ENCODE results near the gene ARHGAP40.

Gene ARHGAP40

DNA sequence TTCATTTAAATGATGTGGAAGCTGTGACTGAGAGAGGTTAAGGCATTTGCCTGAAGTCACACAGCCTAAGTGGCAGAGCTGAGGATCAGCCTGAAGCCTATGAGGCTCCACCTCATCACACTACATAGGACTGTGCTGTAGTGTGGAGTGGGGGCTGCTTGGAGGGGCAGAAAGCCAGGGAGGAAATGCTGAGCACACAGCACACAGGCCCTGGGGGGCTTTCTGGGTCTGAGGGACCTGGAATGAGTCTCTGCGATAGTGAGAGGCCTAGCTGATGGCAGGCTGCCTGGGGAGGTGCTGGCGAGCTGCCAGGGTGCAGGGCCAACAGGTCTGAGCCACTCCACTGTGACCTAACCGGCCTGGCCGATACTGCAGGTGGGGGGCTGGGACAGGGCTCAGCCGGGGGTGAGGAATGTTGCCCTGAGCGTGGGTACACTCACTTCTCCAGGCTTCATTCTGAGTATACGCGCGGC is 2.2 kb upstream of the ARHGAP40 start:
- Histone ChIP-seq H3K4me1 (ENCODE audit: control insufficient read depth in 5 of 5, insufficient read depth in 5 of 5, low read length in 5 of 5) (peaks cover 0 to 7% (median 0%) of the 10 kb centered on the region in 5 donors), H3K4me3 (ENCODE audit: low read depth in 1 of 5, low read length in 5 of 5) (no peak overlapping the region), H3K27ac (ENCODE audit: low read depth, low read length) (no peak overlapping the region), H3K9ac (ENCODE audit: low read length in 5 of 5) (no peak overlapping the region), H3K27me3 (ENCODE audit: control insufficient read depth in 5 of 5, insufficient read depth in 4 of 5, low read length in 5 of 5) (peaks cover 26 to 40% (median 32%) of the 10 kb centered on the region in 5 donors), H3K9me3 (ENCODE audit: control insufficient read depth in 5 of 5, low read length in 5 of 5) (no peaks in the 10 kb centered on the region), H3K36me3 (ENCODE audit: control insufficient read depth in 5 of 5, insufficient read depth in 5 of 5, low read length in 5 of 5) (no peaks in the 10 kb centered on the region)

DNA sequence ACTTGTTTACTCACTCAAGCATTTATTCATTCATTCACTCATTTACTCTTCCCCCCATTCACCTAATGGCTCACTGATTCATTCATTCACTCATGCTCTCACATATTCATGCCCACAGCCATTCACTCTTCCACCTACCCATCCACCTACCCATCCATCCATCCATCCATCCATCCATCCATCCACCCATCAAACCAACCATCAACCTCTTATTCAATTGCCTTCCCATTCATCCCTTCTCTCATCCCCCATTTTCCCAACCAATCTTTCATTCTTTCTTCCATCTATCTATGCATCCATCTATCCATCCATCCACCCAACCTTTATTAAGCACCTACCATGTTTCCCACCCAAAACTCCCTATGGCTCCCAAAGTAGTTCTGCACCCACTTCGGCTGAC is 1.6 kb upstream of the ARHGAP40 start:
- peaks cover 0 to 7% (median 0%) of the 10 kb centered on the region in 5 donors for H3K4me1 ChIP-seq (ENCODE audit: control insufficient read depth in 5 of 5, insufficient read depth in 5 of 5, low read length in 5 of 5)
- no peak overlapping the region for H3K4me3 ChIP-seq (ENCODE audit: low read depth in 1 of 5, low read length in 5 of 5)
- H3K9ac ChIP-seq (ENCODE audit: low read length in 5 of 5), result no peak overlapping the region
- no peaks in the 10 kb centered on the region for H3K9me3 ChIP-seq (ENCODE audit: control insufficient read depth in 5 of 5, low read length in 5 of 5)
- H3K27ac ChIP-seq (ENCODE audit: low read depth, low read length), result no peak overlapping the region
- H3K27me3 ChIP-seq (ENCODE audit: control insufficient read depth in 5 of 5, insufficient read depth in 4 of 5, low read length in 5 of 5), result peaks cover 27 to 40% (median 32%) of the 10 kb centered on the region in 5 donors
- no peaks in the 10 kb centered on the region for H3K36me3 ChIP-seq (ENCODE audit: control insufficient read depth in 5 of 5, insufficient read depth in 5 of 5, low read length in 5 of 5)

DNA sequence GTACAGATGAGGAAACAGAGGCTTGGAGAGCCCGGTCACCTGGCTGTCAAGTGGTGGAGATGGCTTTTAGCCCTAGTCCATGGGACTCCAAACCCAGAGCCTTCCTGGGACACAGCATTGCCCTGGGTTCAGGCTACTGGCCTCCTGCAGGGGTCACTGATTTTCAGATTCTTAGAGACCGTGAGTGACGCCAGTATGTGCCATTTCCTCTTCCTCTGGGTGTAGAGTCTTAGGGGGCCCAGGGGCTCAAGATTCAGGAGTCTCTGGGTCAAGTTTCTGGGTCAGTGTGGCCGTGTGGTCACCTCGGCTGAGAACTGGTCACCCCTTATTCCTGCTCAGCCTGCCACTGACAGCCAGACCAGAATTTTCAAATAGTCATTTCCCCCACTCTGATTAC is 574 bp downstream of the ARHGAP40 start:
- no peak overlapping the region for H3K27ac ChIP-seq (ENCODE audit: low read depth, low read length)
- H3K27me3 ChIP-seq (ENCODE audit: control insufficient read depth in 5 of 5, insufficient read depth in 4 of 5, low read length in 5 of 5), result peaks cover 32 to 46% (median 37%) of the 10 kb centered on the region in 5 donors
- H3K36me3 ChIP-seq (ENCODE audit: control insufficient read depth in 5 of 5, insufficient read depth in 5 of 5, low read length in 5 of 5), result no peaks in the 10 kb centered on the region
- no peak overlapping the region for H3K4me3 ChIP-seq (ENCODE audit: low read depth in 1 of 5, low read length in 5 of 5)
- no peaks in the 10 kb centered on the region for H3K9me3 ChIP-seq (ENCODE audit: control insufficient read depth in 5 of 5, low read length in 5 of 5)
- peaks cover 0 to 7% (median 0%) of the 10 kb centered on the region in 5 donors for H3K4me1 ChIP-seq (ENCODE audit: control insufficient read depth in 5 of 5, insufficient read depth in 5 of 5, low read length in 5 of 5)
- H3K9ac ChIP-seq (ENCODE audit: low read length in 5 of 5), result no peak overlapping the region

DNA sequence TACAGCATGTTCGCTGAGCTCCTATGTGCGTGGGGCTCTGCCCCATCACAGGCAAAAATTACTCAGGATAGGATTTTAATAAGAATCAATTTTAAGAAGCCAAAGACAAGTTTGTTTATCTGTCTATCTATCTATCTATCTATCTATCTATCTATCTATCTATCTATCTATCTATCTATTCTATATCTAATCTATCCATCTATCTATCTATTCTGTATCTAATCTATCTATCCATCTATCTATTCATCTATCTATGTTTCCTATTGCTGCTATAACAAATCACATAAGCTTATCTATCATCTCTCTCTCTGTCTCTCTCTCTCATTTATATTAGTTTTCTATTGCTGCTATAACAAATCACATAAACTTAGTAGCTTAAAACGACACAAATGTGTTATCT is 1.7 kb downstream of the ARHGAP40 start:
- H3K4me1 ChIP-seq (ENCODE audit: control insufficient read depth in 5 of 5, insufficient read depth in 5 of 5, low read length in 5 of 5), result peaks cover 0 to 7% (median 0%) of the 10 kb centered on the region in 5 donors
- H3K4me3 ChIP-seq (ENCODE audit: low read depth in 1 of 5, low read length in 5 of 5), result no peak overlapping the region
- H3K27me3 ChIP-seq (ENCODE audit: control insufficient read depth in 5 of 5, insufficient read depth in 4 of 5, low read length in 5 of 5), result peaks cover 32 to 46% (median 37%) of the 10 kb centered on the region in 5 donors
- no peak overlapping the region for H3K9ac ChIP-seq (ENCODE audit: low read length in 5 of 5)
- H3K9me3 ChIP-seq (ENCODE audit: control insufficient read depth in 5 of 5, low read length in 5 of 5), result peaks cover 0 to 2% (median 0%) of the 10 kb centered on the region in 5 donors
- no peak overlapping the region for H3K27ac ChIP-seq (ENCODE audit: low read depth, low read length)
- H3K36me3 ChIP-seq (ENCODE audit: control insufficient read depth in 5 of 5, insufficient read depth in 5 of 5, low read length in 5 of 5), result no peaks in the 10 kb centered on the region

DNA sequence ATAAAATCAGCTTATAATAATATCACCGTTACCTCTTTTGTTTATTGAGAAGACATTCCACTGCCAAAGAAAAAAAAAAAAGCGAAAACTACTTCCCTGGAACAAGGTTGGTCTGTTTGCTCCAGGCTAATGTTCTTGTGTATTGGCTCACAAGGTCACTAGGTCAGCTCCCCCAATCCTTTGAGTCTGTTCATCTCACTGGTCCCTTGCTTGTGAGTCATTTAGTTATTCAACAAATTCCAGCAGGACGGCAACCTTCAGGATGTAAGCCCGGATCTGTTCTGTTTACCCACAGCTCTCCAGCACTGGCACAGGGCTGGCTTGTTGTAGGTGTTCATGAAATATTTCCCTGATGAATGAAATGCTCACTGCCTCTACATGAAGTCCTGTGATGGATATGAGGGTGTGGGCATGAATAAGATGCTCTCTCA is 3.3 kb downstream of the ARHGAP40 start:
- H3K9me3 ChIP-seq (ENCODE audit: control insufficient read depth in 5 of 5, low read length in 5 of 5), result peaks cover 0 to 4% (median 0%) of the 10 kb centered on the region in 5 donors
- H3K27ac ChIP-seq (ENCODE audit: low read depth, low read length), result no peak overlapping the region
- no peak overlapping the region for H3K9ac ChIP-seq (ENCODE audit: low read length in 5 of 5)
- no peaks in the 10 kb centered on the region for H3K36me3 ChIP-seq (ENCODE audit: control insufficient read depth in 5 of 5, insufficient read depth in 5 of 5, low read length in 5 of 5)
- H3K27me3 ChIP-seq (ENCODE audit: control insufficient read depth in 5 of 5, insufficient read depth in 4 of 5, low read length in 5 of 5), result peaks cover 33 to 43% (median 39%) of the 10 kb centered on the region in 5 donors
- H3K4me1 ChIP-seq (ENCODE audit: control insufficient read depth in 5 of 5, insufficient read depth in 5 of 5, low read length in 5 of 5), result peaks cover 0 to 7% (median 0%) of the 10 kb centered on the region in 5 donors
- no peak overlapping the region for H3K4me3 ChIP-seq (ENCODE audit: low read depth in 1 of 5, low read length in 5 of 5)

DNA sequence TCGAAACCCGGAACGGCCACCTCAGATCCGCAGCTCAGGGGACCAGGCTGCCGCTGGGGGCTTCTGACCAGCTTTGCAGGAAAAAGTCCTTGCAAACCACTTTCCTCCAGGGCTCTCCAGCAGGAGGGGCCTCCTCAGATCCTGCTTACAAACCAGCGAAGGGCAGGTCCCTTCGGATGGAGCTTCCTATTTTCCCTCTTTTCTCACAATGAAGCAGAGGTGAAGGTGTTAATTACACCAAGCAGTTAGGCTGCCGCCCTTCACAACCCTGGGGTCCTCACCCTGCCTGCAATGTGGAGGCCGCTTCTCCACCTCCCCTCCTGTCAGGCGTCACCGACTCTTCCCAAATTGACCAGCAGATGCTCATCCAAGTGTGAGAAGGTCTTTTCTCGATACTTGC is 5.7 kb downstream of the ARHGAP40 start:
- no peaks in the 10 kb centered on the region for H3K4me1 ChIP-seq (ENCODE audit: control insufficient read depth in 5 of 5, insufficient read depth in 5 of 5, low read length in 5 of 5)
- H3K4me3 ChIP-seq (ENCODE audit: low read depth in 1 of 5, low read length in 5 of 5), result no peak overlapping the region
- no peak overlapping the region for H3K27ac ChIP-seq (ENCODE audit: low read depth, low read length)
- H3K9me3 ChIP-seq (ENCODE audit: control insufficient read depth in 5 of 5, low read length in 5 of 5), result peaks cover 0 to 4% (median 0%) of the 10 kb centered on the region in 5 donors
- H3K27me3 ChIP-seq (ENCODE audit: control insufficient read depth in 5 of 5, insufficient read depth in 4 of 5, low read length in 5 of 5), result peaks cover 11 to 22% (median 15%) of the 10 kb centered on the region in 5 donors
- H3K9ac ChIP-seq (ENCODE audit: low read length in 5 of 5), result no peak overlapping the region
- H3K36me3 ChIP-seq (ENCODE audit: control insufficient read depth in 5 of 5, insufficient read depth in 5 of 5, low read length in 5 of 5), result no peaks in the 10 kb centered on the region

DNA sequence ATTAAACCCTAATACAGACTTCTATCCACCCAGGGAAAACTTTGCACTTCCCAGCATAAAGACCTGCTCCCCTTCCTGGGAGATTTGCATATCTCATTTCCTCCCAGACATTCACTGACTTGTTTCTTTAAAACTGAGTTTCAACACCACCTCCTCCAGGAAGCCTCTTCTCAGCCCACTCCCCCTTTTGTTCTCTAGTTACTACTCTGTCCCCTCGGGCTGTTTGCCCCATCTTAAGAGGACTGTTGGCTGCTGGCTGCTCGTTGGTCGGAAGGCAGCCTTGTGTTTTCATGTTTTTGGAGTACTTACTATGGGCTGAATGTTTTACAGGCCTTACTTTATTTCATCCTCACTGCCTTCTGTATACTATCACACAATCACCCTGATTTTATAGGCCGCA is 6.6 kb downstream of the ARHGAP40 start:
- H3K27ac ChIP-seq (ENCODE audit: low read depth, low read length), result no peak overlapping the region

DNA sequence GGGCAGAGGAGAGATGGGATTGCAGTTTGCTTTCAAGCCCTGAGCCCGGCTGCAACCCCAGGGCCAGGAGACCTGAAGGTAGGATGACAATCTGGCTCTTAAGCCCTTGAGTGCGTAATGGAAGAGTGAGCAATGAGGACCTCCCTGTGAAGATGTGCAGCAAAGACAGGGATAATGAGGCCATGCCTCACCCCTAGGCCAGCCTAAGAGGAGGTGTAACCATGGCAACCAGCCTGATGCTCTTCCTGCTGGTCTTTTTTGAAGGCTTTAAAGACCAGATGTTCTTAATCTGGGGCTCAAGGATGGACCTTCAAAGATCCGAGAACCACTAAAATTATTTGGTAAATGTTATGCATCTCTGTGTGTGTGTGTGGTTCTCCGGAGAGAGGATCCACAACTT is 8.2 kb downstream of the ARHGAP40 start:
- H3K4me1 ChIP-seq (ENCODE audit: control insufficient read depth in 5 of 5, insufficient read depth in 5 of 5, low read length in 5 of 5), result no peaks in the 10 kb centered on the region
- H3K4me3 ChIP-seq (ENCODE audit: low read depth in 1 of 5, low read length in 5 of 5), result no peak overlapping the region
- H3K9me3 ChIP-seq (ENCODE audit: control insufficient read depth in 5 of 5, low read length in 5 of 5), result peaks cover 0 to 4% (median 0%) of the 10 kb centered on the region in 5 donors
- H3K27me3 ChIP-seq (ENCODE audit: control insufficient read depth in 5 of 5, insufficient read depth in 4 of 5, low read length in 5 of 5), result peaks cover 7 to 13% (median 11%) of the 10 kb centered on the region in 5 donors
- H3K36me3 ChIP-seq (ENCODE audit: control insufficient read depth in 5 of 5, insufficient read depth in 5 of 5, low read length in 5 of 5), result no peaks in the 10 kb centered on the region
- H3K27ac ChIP-seq (ENCODE audit: low read depth, low read length), result no peak overlapping the region
- no peak overlapping the region for H3K9ac ChIP-seq (ENCODE audit: low read length in 5 of 5)

More for the DNA sequence above, 6.6 kb downstream of the ARHGAP40 start:
- no peaks in the 10 kb centered on the region for H3K36me3 ChIP-seq (ENCODE audit: control insufficient read depth in 5 of 5, insufficient read depth in 5 of 5, low read length in 5 of 5)
- no peaks in the 10 kb centered on the region for H3K4me1 ChIP-seq (ENCODE audit: control insufficient read depth in 5 of 5, insufficient read depth in 5 of 5, low read length in 5 of 5)
- no peak overlapping the region for H3K9ac ChIP-seq (ENCODE audit: low read length in 5 of 5)
- H3K4me3 ChIP-seq (ENCODE audit: low read depth in 1 of 5, low read length in 5 of 5), result no peak overlapping the region
- H3K27me3 ChIP-seq (ENCODE audit: control insufficient read depth in 5 of 5, insufficient read depth in 4 of 5, low read length in 5 of 5), result peaks cover 6 to 18% (median 11%) of the 10 kb centered on the region in 5 donors
- peaks cover 0 to 4% (median 0%) of the 10 kb centered on the region in 5 donors for H3K9me3 ChIP-seq (ENCODE audit: control insufficient read depth in 5 of 5, low read length in 5 of 5)

DNA sequence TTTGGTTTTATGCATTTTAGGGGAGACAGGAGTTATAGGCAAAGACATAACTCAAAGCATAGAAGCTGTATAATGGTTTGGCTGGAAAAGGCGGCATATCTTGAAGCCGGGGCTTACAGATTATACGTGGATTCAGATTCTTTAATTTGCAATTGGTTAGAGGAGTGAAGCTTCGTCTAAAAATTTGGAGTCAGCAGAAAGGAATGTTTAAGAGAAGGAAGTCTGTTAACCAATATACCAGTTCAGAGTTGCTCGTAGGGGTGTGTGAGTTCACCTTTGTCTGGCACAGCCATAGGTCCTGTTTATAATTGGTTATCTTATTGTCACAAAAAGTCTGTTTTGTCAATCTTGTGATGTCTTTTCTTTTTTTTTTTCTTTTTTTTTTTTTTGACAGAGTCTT is 8.9 kb downstream of the ARHGAP40 start:
- Histone ChIP-seq H3K36me3 (ENCODE audit: control insufficient read depth in 5 of 5, insufficient read depth in 5 of 5, low read length in 5 of 5) (no peaks in the 10 kb centered on the region), H3K4me1 (ENCODE audit: control insufficient read depth in 5 of 5, insufficient read depth in 5 of 5, low read length in 5 of 5) (no peaks in the 10 kb centered on the region), H3K27me3 (ENCODE audit: control insufficient read depth in 5 of 5, insufficient read depth in 4 of 5, low read length in 5 of 5) (peaks cover 7 to 16% (median 11%) of the 10 kb centered on the region in 5 donors), H3K27ac (ENCODE audit: low read depth, low read length) (no peak overlapping the region), H3K4me3 (ENCODE audit: low read depth in 1 of 5, low read length in 5 of 5) (no peak overlapping the region), H3K9me3 (ENCODE audit: control insufficient read depth in 5 of 5, low read length in 5 of 5) (peaks cover 0 to 4% (median 0%) of the 10 kb centered on the region in 5 donors), H3K9ac (ENCODE audit: low read length in 5 of 5) (no peak overlapping the region)

DNA sequence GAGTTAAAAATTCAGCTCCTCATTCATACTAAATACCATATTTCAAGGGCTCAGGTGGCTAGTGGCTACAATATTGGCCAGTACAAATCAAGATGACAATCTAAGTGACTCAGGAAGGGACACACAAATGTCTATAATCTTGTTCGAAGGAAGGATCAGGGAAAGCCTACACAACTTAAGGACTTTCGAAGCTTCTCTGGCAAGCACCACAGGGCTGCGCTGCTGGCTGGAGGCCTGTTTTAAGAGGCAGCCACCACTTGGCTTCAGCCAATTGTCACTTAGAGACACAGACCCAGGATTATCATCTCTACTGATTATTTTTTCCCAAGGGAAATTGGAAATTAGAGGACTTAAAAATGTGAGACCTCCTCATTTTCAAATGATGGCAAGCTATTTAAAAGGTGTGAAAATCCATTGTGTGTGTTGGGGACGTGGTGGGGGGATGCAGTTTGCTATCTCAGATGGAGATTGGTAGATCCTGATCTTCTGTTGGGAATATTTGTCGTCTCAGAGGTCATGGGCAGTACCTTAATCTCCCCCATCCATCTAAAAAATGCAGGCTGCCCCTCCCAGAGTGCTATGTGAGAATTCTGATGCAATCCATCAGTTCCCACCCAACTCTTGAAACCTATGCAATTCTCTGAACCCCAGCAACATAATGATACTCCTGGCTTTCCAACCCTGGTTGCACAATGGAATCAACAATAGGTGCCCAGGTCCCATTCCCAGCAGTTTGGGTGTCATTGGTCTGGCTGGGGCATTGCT is 11.3 kb downstream of the ARHGAP40 start:
- Histone ChIP-seq H3K27me3 (ENCODE audit: control insufficient read depth in 5 of 5, insufficient read depth in 4 of 5, low read length in 5 of 5) (peaks cover 11 to 24% (median 17%) of the 10 kb centered on the region in 5 donors), H3K36me3 (ENCODE audit: control insufficient read depth in 5 of 5, insufficient read depth in 5 of 5, low read length in 5 of 5) (no peaks in the 10 kb centered on the region), H3K4me3 (ENCODE audit: low read depth in 1 of 5, low read length in 5 of 5) (no peak overlapping the region), H3K4me1 (ENCODE audit: control insufficient read depth in 5 of 5, insufficient read depth in 5 of 5, low read length in 5 of 5) (no peaks in the 10 kb centered on the region), H3K27ac (ENCODE audit: low read depth, low read length) (no peak overlapping the region), H3K9me3 (ENCODE audit: control insufficient read depth in 5 of 5, low read length in 5 of 5) (peaks cover 0 to 4% (median 0%) of the 10 kb centered on the region in 5 donors), H3K9ac (ENCODE audit: low read length in 5 of 5) (no peak overlapping the region)

Data from subcutaneous abdominal adipose tissue (tissue), 5 donors.